Activated effector memory CD4-positive, alpha-beta T cell treated with anti-CD3 and anti-CD28 coated beads, Interleukin-2, amount 50 U/mL, for 16 hours (primary cell): Measurements from ENCODE around the gene VAC14.

ENCODE experiments used
- DNase-seq: peaks from one replicate; pipeline ENCODE4 v3.0.0-alpha.2; 2020

VAC14 gene

GRCh38 chr16:70689035-70689969 is 111.7 kb downstream of the VAC14 start:
- DNase-seq = no peak

DNA sequence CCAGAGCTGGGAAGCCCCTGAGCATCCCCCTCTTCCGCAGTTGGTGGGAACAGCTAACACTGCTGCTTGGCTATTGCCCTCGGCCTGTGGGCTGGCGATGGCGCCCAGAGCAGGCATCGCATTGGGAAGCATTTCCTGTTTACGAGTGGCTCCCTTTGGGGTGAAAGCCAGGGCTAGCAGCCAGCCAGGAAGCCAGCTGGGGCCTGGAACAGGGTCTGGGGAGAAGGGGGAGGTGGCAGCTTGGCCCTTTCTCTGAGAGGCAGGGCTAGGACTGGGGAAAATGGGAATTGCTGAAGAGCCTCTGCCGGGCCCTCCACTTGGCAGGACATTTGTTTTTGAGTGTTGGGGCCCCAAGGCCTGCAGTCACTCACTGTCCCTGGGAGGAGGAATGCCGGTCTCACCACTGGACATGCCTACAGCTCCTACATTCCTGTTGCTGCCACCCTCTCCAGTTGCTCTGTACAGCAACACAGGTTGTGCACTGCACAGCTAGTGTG is 112.7 kb downstream of the VAC14 start:
- DNase-seq = no peak

DNA sequence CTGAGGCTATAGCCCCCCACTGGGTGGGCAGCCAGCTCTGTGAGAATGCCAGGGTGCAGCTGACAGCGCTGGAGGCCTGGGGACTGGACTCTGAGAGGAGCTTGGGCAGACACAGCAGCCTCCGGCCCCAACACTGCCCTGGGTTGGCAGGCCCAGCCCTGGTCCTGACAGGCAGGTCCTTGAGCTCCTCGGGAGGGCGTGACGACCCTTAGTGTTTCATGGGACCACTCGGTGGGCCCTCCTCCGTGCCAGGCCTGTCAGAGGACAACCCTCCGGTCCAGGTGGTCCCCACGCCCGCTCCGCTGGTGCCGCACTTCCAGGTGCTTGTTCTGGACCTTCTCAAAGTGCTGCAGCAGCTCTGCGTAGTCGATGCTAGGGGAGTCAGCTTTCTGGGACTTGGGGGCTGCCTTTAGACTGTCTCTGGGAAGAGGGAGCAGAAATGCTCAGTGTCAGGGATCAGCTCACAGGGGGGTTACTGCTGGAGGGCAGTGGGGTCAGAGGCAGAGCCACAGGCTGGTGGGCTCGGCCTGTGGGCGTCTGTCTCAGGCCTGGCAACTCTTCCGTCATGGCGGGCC is 113.2 kb downstream of the VAC14 start:
- no peak for DNase-seq

DNA sequence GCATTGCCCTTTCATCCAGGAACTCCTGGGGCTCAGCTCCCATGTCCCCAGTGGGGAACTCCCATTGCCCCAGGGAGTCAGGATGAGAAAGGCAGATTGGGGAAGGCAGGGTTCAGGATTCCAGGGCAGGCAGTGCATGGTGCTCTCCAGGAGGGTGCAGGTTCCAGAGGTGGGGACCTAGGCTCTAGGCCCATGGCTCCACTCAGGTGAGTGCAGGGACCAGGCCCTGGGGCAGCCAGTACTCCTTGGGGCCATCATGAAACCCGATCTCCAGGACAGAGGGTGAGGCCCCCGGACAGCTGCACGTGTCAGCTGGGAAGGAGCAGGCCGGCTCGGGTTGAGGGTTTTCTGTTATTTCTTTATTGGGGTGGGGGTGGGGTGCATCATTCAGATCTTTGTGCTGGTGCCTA is 113.9 kb downstream of the VAC14 start:
- DNase-seq = no peak

DNA sequence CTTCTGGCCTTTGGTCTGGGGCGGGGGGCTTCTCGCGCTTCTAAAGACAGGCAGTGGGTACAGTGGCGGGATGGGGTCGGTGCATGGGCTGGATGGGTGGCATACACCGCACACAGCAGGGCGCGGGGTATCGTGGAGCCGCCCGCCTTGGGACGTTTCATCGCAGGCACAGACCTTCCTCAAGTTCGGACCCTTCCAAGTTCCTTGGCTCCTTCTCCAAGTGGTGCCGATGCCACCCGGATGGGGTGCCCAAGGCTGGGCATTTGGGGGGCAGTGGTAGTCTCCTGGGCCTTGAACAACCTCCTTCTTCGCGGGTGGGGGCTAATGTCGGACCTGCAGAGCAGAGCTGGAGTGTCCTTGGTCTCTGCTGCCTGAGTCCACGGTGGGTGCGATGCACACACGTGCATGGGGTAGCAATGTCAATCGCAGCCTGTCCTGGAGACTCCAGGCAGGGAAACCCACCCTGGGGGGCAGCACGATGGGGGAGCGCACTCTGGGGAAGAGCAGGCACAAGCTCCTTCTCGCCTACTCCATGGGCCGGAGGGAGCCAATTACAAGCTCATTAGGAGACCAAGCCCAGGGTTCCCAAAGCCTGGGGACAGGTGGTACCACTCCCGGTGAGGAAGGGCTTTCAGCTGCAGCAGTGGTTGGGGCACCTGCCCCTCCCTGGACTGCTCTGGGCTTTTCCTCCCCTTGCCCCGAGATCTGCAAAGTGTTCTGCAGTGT is 114.4 kb downstream of the VAC14 start:
- DNase-seq = no peak

- no peak for DNase-seq
Observed at GRCh38 chr16:70685938-70686375, 115.0 kb downstream of the VAC14 start, which contains the start of gene MTSS2. MTSS2 (minus strand) TSS chr16:70686053; CDS start chr16:70685791, 262 bp downstream.

- DNase-seq = no peak
Observed at GRCh38 chr16:70685061-70685937, 115.7 kb downstream of the VAC14 start.

DNA sequence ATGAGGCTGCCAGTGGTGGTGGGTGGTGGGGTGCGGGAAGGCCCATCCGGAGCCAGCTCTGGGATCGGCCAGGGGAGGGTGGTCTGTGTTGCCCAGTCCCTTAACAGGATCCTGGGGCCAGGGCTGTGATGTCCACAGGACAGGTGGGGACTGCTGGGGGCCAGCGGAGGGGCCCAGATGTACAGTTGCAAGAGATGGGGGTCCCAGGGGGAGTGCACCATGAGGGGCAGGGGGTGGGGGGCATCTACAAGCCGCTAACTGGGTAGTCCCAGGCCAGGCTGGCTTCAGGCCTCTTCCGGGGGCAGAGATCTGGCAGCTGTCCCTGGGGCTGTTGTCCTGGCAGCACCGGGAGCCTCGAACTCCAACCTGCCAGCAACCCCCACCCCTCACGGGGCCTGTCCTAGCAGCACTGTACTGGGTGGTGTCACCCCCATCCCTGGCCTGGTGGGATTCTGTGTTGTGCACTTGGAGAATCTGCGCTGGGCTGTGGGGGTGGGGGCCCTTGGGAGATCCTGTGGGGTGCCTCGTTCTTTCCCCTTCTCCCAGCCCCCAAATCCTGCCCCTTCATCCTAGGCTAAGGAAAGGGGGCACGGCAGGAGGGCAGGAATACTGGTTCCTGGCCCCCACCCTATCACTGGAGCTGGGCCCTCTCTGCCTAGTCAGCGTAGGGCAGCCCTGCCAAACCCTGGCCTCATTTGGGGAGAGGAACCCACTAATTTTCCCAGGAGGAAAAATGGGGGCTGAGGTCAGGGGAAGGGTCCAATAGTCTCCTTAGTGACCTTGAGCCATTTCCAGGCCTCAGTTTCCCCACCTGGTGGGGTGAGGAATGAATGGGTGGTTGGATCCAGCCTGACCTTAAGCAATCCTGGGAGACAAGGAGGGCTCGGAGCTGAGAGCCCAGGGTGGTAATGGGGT is 116.6 kb downstream of the VAC14 start:
- no peak for DNase-seq

DNA sequence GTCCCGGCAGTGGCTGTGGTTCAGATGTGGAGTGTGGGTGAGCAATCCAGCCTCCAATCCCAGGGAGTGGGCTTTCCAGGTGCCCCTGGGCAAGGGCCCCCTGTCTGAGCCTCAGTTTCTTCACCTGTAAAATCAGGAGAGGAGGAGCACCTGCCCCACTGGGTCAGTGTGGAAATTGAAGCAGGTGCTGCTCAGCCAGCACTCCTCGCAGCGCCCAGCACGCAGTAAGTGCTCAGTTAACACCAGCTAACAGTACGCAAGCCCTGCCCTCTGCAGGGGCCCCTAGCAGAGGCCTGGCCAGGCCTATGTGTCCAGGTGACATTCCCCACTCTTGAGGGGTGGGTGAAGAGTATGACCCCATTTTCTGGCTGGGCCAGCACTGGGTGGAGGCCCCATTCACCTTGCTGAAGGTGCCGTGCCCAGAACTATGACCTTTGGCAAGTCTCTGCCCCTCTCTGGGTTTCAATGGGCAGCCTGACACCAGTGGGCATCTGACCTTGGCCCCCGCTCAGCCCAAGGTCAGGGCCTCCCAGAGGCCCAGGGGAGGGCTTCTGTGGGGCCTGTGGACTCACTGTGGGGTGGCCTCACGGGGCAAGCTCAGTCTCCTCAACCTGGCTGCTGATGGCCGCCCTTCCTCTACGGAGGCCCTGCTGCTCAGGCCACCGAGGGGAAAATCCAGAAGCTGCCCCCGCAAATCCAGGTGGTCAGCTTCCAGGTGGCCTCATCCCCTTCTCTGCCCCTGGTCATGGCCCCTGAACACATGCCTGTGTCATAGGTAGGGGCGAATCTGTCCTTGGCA is 117.6 kb downstream of the VAC14 start:
- no peak for DNase-seq

DNA sequence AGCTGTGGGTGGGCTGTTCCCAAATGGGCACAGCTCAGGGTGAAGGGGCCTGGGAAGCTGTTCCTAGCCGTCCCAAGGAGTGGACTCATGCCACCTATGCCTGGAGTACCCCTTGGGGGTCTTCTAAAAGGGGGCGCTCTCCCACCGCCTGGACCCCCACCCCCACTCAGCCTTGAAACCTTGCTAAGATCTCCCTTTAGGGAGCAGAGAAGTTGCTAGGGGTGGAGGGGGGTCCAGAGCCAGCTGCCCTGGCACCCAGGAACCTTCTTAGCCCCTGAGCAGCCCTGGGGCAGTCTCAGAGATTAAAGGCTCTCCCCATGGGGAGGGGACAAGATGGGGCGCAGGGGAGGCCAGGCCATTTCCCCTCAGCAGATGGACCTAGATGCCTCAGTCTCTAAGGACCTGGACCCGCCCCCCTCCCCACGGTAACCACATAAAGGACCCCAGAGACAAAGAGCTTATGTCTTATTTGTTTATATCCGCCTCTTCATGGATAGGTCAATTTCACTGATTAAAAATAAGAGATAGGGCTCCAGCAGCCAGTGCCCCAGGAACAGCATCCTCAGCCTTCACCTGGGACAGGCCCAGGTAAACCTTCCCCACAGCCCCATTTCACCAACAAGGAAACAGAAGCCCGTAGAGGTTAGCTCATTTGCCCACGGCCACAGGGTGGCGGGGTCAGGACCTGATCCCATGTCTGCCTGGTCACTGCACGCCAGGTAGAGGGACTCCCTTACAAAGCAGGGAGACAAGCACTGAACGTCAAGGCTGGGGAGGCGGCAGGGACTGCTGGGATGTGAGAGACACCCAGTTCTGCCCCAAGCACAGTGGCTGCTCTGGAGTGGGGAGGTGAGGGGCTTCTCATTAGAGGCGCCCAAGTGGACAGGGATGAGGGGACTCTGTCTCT is 118.5 kb downstream of the VAC14 start:
- DNase-seq = no peak

- DNase-seq = no peak
Observed at GRCh38 chr16:70681382-70682238, 119.3 kb downstream of the VAC14 start.

DNA sequence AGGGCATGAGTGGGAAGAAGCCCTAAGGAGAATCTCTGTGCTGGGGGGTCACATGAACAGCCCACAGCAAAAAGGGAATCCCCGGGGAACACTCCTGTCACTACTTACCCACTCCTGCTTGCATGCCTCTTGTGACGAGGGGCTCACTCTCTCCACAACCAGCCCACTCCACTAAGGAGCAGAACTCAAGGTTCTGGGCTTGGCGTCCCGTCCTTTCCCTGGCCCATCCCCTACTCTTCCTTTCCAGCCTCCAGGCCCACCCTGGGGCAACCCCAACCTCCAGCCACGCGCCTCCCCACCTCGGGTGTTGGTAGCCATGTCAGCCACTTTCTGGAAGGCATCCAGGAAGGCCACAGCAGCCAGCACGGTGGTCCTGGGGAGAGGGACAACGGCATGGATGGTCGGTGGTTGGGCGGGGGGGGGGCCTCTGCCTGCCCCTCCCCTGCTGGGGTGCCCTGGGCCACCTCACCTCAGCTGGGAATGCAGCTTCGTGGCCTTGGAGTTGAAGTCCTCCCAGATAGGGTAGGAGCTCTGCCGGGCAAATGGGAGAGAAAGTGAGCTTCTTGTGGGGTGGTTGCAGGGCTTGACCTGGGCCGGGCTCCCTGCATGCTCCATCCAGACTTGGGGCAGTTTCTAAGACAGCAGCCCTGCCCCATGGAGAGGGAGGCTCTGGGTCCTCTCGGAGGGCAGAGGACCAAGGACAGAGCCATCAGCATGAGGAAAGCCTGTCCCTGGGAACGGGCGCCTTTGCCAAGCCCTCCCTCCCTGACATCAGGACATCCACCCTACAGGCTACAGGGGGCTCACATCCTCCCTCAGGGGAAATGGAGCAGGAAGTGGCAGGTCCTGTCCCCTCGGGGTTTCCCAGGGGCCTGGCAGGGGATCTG is 120.2 kb downstream of the VAC14 start:
- no peak for DNase-seq

DNA sequence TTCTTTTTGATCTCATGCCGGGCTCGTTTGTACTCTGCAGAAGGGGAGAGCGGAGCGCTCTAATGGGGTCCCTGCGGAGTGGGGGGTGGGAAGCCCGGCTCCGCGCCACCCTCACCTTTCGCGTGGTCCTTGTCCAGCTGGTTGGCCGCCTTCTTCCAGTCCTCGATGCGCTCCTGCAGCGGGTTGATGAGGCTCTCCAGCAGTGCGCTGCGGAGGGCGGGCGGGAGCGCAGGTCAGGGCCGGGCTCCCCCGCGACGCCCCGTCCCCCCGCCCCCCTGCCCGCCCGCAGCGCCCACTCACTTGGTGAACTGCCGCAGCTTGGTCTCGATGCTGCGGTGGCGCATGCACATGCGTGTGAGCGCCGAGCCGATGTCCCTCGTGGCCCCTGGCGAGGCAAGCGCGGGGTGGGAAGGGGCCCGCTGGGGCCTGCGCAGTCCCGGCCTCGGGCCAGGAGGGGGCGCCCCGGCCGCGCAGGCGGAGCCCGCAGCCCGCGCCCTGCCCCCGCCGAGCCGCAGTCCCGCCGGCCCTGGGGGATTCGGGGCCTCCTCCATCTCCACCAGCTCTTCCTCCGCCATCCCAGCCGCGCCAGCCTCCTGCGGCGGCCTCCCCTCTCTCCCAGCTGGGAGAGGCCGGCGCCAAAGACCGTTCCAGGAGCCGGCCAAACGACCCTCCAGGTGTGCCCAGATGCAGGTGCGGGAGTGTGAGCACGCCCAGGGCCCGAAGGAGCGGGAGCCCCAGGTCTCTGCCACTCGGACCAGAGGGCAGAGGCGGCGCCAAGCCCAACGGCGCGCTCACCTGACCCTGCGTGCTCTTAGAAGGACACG is 121.1 kb downstream of the VAC14 start:
- no peak for DNase-seq

- no peak for DNase-seq
Observed at GRCh38 chr16:70678898-70679670, 121.9 kb downstream of the VAC14 start.
